ENCODE data around the gene GPATCH11. TPM values are rescaled to one million over a fixed set of nuclear protein-coding genes. Genes with fewer than 3 reads are reported as not detected.

The GPATCH11 gene
- total RNA-seq, 1 donor from 2014 or later = 2.1 TPM

- no peak overlapping the region for H3K4me3 ChIP-seq (ENCODE audit: low read depth, low read length)
- no peak for DNase-seq (ENCODE audit: low read depth)
- TF ChIP-seq CTCF (conservative IDR thresholded peaks at IDR 0.05; ENCODE audit: low read depth, low read length) = no peak
Measured at GRCh38 chr2:37125416-37125815, 41.1 kb downstream of the GPATCH11 start.

- no peak for DNase-seq (ENCODE audit: low read depth)
- no peak for TF ChIP-seq CTCF (conservative IDR thresholded peaks at IDR 0.05; ENCODE audit: low read depth, low read length)
Measured at GRCh38 chr2:37132914-37133313, 48.6 kb downstream of the GPATCH11 start.

GRCh38 chr2:37142546-37142945, 58.2 kb downstream of the GPATCH11 start:
- DNase-seq (ENCODE audit: low read depth) = no peak
- no peak for TF ChIP-seq CTCF (conservative IDR thresholded peaks at IDR 0.05; ENCODE audit: low read depth, low read length)
- H3K4me3 ChIP-seq (ENCODE audit: low read depth, low read length) = no peak overlapping the region

More at GRCh38 chr2:37132914-37133313, 48.6 kb downstream of the GPATCH11 start:
- no peak overlapping the region for H3K4me3 ChIP-seq (ENCODE audit: low read depth, low read length)

GRCh38 chr2:37143974-37144373, 59.7 kb downstream of the GPATCH11 start:
- no peak for DNase-seq (ENCODE audit: low read depth)
- no peak overlapping the region for H3K4me3 ChIP-seq (ENCODE audit: low read depth, low read length)
- TF ChIP-seq CTCF (conservative IDR thresholded peaks at IDR 0.05; ENCODE audit: low read depth, low read length) = no peak

GRCh38 chr2:37146062-37146461, 61.7 kb downstream of the GPATCH11 start:
- DNase-seq (ENCODE audit: low read depth) = no peak
- no peak for TF ChIP-seq CTCF (conservative IDR thresholded peaks at IDR 0.05; ENCODE audit: low read depth, low read length)
- no peak overlapping the region for H3K4me3 ChIP-seq (ENCODE audit: low read depth, low read length)

- no peak for DNase-seq (ENCODE audit: low read depth)
- no peak overlapping the region for H3K4me3 ChIP-seq (ENCODE audit: low read depth, low read length)
- no peak for TF ChIP-seq CTCF (conservative IDR thresholded peaks at IDR 0.05; ENCODE audit: low read depth, low read length)
Measured at GRCh38 chr2:37148325-37148724, 64.0 kb downstream of the GPATCH11 start.

Other genes starting within 250 kb of the GPATCH11 start
- 8.0 and 9.1 TPM in 2 replicates for gene STRN, start 118.0 kb upstream of the GPATCH11 start, total RNA-seq
- 8.8 and 12.2 TPM in 2 replicates for gene HEATR5B, start 146 bp upstream of the GPATCH11 start, total RNA-seq
- gene EIF2AK2, start 72.5 kb downstream of the GPATCH11 start, total RNA-seq = 16.1 and 16.7 TPM in 2 replicates
- not detected in 2 replicates for gene SULT6B1, start 104.2 kb downstream of the GPATCH11 start, total RNA-seq
- gene CEBPZOS, start 112.0 kb downstream of the GPATCH11 start, total RNA-seq = 17.6 and 24.6 TPM in 2 replicates
- 47.3 and 64.2 TPM in 2 replicates for gene CEBPZ, start 147.1 kb downstream of the GPATCH11 start, total RNA-seq
- gene NDUFAF7, start 147.1 kb downstream of the GPATCH11 start, total RNA-seq = 11.3 and 11.5 TPM in 2 replicates
- gene PRKD3, start 240.3 kb downstream of the GPATCH11 start, total RNA-seq = 31.8 and 45.9 TPM in 2 replicates

Measured in epithelial cell of proximal tubule (primary cell).